Hepatocyte (in vitro differentiated cells): ENCODE measurements around the gene DIS3L2. TPM values are rescaled to one million over a fixed set of nuclear protein-coding genes. Genes with fewer than 3 reads are reported as not detected.

Experiments used
- DNase-seq: peaks from one replicate; pipeline ENCODE4 v3.0.0-alpha.2; 2016; ENCODE audit warnings: low spot score
- H2AFZ ChIP-seq: fragments of 200-600 bp; sonication (generic); 2 replicates; pipeline ENCODE4 v1.6.0; 2016; ENCODE audit warnings: antibody characterized with exemption, mild to moderate bottlenecking
- H3K27ac ChIP-seq: fragments of 200-600 bp; sonication (generic); 2 replicates; pipeline ENCODE4 v1.5.1; 2016; ENCODE audit warnings: mild to moderate bottlenecking
- H3K27me3 ChIP-seq: fragments of 200-600 bp; sonication (generic); 2 replicates; pipeline ENCODE4 v1.6.1; 2016
- H3K36me3 ChIP-seq: fragments of 200-600 bp; sonication (generic); replicated peaks from 2 replicates; pipeline ENCODE4 v1.5.1; 2016; ENCODE audit warnings: low read depth; ENCODE audit not compliant: insufficient read depth
- H3K4me1 ChIP-seq: fragments of 200-600 bp; sonication (generic); 2 replicates; pipeline ENCODE4 v1.5.1; 2016; ENCODE audit warnings: mild to moderate bottlenecking, moderate library complexity; ENCODE audit not compliant: insufficient read depth
- H3K4me2 ChIP-seq: fragments of 200-600 bp; sonication (generic); 2 replicates; pipeline ENCODE4 v1.6.0; 2016
- H3K4me3 ChIP-seq: fragments of 200-600 bp; sonication (generic); 2 replicates; pipeline ENCODE4 v1.5.1; 2016; ENCODE audit warnings: mild to moderate bottlenecking
- H3K79me2 ChIP-seq: fragments of 200-600 bp; sonication (generic); 2 replicates; pipeline ENCODE4 v1.6.0; 2017; ENCODE audit warnings: mild to moderate bottlenecking
- H3K9me2 ChIP-seq: fragments of 200-600 bp; sonication (generic); replicated peaks from 2 replicates; pipeline ENCODE4 v1.6.0; 2017; ENCODE audit warnings: mild to moderate bottlenecking; ENCODE audit not compliant: insufficient read depth
- H3K9me3 ChIP-seq: fragments of 200-600 bp; sonication (generic); 2 replicates; pipeline ENCODE4 v1.5.1; 2016; ENCODE audit warnings: low read depth, mild to moderate bottlenecking
- H4K20me1 ChIP-seq: fragments of 200-600 bp; sonication (generic); 2 replicates; pipeline ENCODE4 v1.6.0; 2016; ENCODE audit warnings: mild to moderate bottlenecking; ENCODE audit not compliant: insufficient read depth, poor library complexity, severe bottlenecking
- EZH2 ChIP-seq: fragments of 200-600 bp; sonication (generic); IDR thresholded peaks from 2 replicates; pipeline ENCODE4 v1.6.1; 2016; ENCODE audit warnings: antibody characterized with exemption, mild to moderate bottlenecking, borderline replicate concordance
- EZH2phosphoT487 ChIP-seq: fragments of 200-600 bp; sonication (generic); IDR thresholded peaks from one replicate; pipeline ENCODE4 v1.6.1; 2018; ENCODE audit warnings: antibody characterized with exemption, mild to moderate bottlenecking, low read depth, moderate library complexity; ENCODE audit not compliant: unreplicated experiment, severe bottlenecking
- WGBS: methylation state at CpG from one replicate; pipeline ENCODE4 v1.1.6; 2016; ENCODE audit warnings: low lambda C conversion rate; ENCODE audit errors: missing lambda C conversion rate; 5-methylcytosine and 5-hydroxymethylcytosine counted together
- polyA plus RNA-seq: library from polyadenylated mRNA; unstranded; fragments of >200 nt; fragmentation: Nextera tagmentation; extraction: Ambion mirVana; gene quantifications from 2 replicates; pipeline ENCODE4 v1.2.1, GENCODE V29; 2016
- total RNA-seq: library from RNA; depleted of rRNA; stranded (reverse); fragments of >200 nt; gene quantifications from 2 replicates; pipeline ENCODE4 v1.2.3, GENCODE V29; 2014
- TF ChIP-seq, protein P1 (sequence below): fragments of 200-600 bp; sonication (generic); IDR thresholded peaks from 2 replicates; pipeline ENCODE4 v1.5.1; 2016; ENCODE audit warnings: antibody characterized with exemption, mild to moderate bottlenecking; ENCODE audit not compliant: poor library complexity

DIS3L2 gene
- total and polyA plus RNA-seq, 2 experiments from 2014 or later = 19.5 to 20.0 TPM

DNA sequence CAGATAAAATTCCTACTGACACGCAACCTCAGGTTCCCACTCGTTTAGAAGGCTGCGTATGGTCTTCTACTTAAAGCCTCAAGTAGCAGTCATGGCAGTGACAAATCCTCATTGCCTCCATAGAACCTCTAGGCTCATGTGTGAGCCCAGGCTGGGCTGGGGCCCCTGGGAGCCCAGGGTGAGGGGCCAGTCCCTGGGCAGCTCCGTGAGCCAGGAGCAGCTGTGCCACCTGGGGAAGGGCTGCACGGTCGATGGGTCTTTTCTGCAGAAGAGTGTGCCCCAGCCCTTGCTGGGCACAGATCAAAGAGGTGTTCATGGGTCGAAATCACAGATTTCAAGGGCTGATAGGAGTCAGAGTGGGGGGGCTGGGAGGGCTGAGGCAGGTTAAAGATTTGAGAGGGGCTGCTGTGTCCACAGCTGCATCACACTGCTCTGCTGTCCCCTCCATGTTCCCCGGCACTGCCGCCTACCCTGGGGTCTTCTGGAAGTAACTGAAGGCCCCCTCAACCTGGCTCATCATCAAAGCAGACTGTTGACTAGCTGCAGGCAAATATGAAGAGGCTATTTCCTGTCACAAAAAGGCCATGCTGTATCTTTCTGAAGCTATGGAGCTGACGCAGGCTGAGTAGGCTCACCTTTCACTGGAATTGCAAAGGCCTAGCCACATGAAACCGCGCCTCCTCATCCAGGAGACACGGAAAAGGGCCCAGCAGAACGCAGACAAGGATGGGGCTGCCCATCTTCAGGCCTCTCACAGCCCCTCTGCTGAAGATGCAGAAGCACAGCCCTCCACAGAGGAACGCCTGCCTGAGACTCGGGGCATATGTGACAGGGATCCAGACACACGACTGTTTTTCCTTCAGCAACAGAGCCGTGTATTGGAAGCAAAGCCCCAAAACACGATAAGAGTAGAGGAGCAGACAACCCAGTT lies 381.4 kb downstream of the DIS3L2 start:
- Histone ChIP-seq H3K9me2 (no peaks in the 10 kb centered on the region), H3K27me3 (no peaks in the 10 kb centered on the region), H3K36me3 (no peaks in the 10 kb centered on the region), H4K20me1 (no peaks in the 10 kb centered on the region), H2AFZ (no peak overlapping the region), H3K4me1 (no peaks in the 10 kb centered on the region), H3K4me3 (no peak overlapping the region), H3K9me3 (no peaks in the 10 kb centered on the region), H3K27ac (no peak overlapping the region), H3K4me2 (no peak overlapping the region), H3K79me2 (no peaks in the 10 kb centered on the region)
- DNase-seq = no peak
- WGBS = 81% methylated on average over 19 of the region's 19 CpGs
- TF ChIP-seq EZH2phosphoT487 = no peak

DNA sequence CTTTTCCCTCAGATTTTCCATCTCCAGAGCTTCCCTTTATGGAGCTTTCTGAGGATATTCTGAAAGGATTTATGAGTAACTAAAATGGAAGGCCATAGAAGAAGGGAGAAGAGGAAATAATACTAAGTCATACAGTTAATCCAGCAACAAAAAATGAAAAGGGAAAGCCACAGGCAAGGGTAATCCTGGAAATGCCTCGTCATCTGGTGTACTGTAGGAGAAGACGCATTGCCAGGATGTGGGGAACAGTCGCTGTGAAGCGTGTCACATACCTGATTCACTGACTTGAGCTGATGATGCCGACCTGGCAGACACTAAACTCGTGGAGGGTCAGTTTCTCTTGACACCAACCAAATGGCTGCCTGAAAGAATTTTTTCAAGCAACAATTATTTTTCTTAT lies 382.3 kb downstream of the DIS3L2 start:
- no peak overlapping the region for H2AFZ ChIP-seq
- H3K79me2 ChIP-seq = no peaks in the 10 kb centered on the region
- H3K9me2 ChIP-seq = no peaks in the 10 kb centered on the region
- H3K27ac ChIP-seq = no peak overlapping the region
- no peak for DNase-seq
- H3K4me1 ChIP-seq = no peaks in the 10 kb centered on the region
- H3K36me3 ChIP-seq = no peaks in the 10 kb centered on the region
- no peaks in the 10 kb centered on the region for H3K27me3 ChIP-seq
- H4K20me1 ChIP-seq = no peaks in the 10 kb centered on the region
- no peak overlapping the region for H3K4me3 ChIP-seq
- H3K4me2 ChIP-seq = no peak overlapping the region
- no peaks in the 10 kb centered on the region for H3K9me3 ChIP-seq
- 95% methylated on average over 6 of the region's 6 CpGs for WGBS
- TF ChIP-seq EZH2 = no peak
- no peak for TF ChIP-seq EZH2phosphoT487
- TF ChIP-seq, protein P1, sequence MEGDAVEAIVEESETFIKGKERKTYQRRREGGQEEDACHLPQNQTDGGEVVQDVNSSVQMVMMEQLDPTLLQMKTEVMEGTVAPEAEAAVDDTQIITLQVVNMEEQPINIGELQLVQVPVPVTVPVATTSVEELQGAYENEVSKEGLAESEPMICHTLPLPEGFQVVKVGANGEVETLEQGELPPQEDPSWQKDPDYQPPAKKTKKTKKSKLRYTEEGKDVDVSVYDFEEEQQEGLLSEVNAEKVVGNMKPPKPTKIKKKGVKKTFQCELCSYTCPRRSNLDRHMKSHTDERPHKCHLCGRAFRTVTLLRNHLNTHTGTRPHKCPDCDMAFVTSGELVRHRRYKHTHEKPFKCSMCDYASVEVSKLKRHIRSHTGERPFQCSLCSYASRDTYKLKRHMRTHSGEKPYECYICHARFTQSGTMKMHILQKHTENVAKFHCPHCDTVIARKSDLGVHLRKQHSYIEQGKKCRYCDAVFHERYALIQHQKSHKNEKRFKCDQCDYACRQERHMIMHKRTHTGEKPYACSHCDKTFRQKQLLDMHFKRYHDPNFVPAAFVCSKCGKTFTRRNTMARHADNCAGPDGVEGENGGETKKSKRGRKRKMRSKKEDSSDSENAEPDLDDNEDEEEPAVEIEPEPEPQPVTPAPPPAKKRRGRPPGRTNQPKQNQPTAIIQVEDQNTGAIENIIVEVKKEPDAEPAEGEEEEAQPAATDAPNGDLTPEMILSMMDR = no peak

DNA sequence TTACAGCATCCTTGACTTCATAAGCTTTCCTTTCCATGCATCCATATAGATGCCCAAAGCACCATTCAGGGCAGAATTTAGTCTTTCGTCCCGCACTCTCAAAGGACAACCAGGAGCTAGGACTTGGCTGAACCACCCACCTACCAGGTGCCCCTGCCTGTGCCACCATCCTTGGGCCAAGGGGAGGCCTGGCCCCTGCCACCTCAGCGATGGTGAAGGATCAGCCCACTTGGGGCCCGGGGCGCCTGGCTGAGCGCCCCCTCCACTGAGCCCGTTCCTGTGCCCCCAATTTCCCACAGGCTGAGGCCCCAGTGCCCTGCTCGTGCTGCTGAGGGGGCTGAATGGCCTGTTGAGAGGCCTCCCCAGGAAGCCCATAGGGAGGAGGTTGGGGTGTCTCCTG lies 383.7 kb downstream of the DIS3L2 start:
- Histone ChIP-seq H3K27me3 (no peaks in the 10 kb centered on the region), H3K9me2 (no peaks in the 10 kb centered on the region), H2AFZ (no peak overlapping the region), H3K27ac (no peak overlapping the region), H4K20me1 (no peaks in the 10 kb centered on the region), H3K9me3 (no peaks in the 10 kb centered on the region), H3K4me3 (no peak overlapping the region), H3K4me2 (no peak overlapping the region), H3K79me2 (no peaks in the 10 kb centered on the region), H3K4me1 (no peaks in the 10 kb centered on the region), H3K36me3 (no peaks in the 10 kb centered on the region)
- TF ChIP-seq, protein P1 = no peak
- TF ChIP-seq EZH2phosphoT487 (no peak), EZH2 (no peak)
- WGBS = 97% methylated on average over 8 of the region's 8 CpGs
- DNase-seq = no peak

DNA sequence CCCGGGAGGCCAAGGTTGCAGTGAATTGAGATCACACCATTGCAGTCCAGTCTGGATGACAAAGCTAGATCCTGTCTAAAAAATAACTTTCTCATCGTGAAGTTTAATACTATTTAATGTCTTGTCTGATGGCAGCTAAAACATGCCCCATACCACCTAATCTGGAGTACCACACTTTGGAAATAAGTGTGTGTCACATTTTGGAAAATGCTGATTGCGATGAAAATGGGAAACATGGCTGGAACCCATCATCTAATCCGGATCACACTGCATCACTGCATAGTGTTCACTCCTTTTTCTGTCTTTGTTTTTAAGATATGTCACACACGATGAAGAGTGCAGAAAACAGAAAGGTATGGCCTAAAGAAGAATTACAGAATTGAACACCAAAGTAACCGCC lies 385.9 kb downstream of the DIS3L2 start:
- TF ChIP-seq, protein P1 = no peak
- TF ChIP-seq EZH2phosphoT487 (no peak), EZH2 (no peak)
- no peaks in the 10 kb centered on the region for H3K9me2 ChIP-seq
- no peak for DNase-seq
- no peak overlapping the region for H2AFZ ChIP-seq
- no peaks in the 10 kb centered on the region for H3K9me3 ChIP-seq
- no peaks in the 10 kb centered on the region for H4K20me1 ChIP-seq
- H3K79me2 ChIP-seq = no peaks in the 10 kb centered on the region
- no peaks in the 10 kb centered on the region for H3K4me1 ChIP-seq
- no peak overlapping the region for H3K27ac ChIP-seq
- 92% methylated on average over 6 of the region's 6 CpGs for whole genome bisulfite sequencing
- no peak overlapping the region for H3K4me2 ChIP-seq
- no peaks in the 10 kb centered on the region for H3K27me3 ChIP-seq
- no peak overlapping the region for H3K4me3 ChIP-seq
- H3K36me3 ChIP-seq = no peaks in the 10 kb centered on the region
